HuH-7.5 (cell line): ENCODE data around the gene LRMDA.

Experiments
- DNase-seq: peaks from one replicate; pipeline ENCODE4 v3.0.0; 2011; ENCODE audit warnings: low spot score

Gene LRMDA

DNA sequence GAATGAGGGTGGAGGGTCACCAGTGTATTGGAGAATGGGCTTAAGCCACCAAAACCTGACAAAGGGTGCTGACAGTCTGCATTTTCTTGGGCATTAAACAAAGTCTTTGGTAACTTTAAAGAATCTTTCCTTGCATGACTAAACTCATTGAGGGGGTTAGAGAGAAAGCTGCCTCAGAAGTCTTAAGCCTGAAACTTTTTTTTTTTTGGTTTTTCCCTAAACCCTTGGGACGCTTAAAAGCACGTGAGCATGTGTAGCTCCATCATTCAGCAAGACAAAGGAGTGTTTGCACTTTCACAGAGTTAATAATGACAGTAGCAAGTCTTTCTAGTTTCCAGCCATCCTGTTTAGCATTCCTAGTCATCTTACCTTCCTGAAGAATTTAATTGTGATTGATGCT lies 110.7 kb downstream of the LRMDA start:
- DNase-seq: no peak

DNA sequence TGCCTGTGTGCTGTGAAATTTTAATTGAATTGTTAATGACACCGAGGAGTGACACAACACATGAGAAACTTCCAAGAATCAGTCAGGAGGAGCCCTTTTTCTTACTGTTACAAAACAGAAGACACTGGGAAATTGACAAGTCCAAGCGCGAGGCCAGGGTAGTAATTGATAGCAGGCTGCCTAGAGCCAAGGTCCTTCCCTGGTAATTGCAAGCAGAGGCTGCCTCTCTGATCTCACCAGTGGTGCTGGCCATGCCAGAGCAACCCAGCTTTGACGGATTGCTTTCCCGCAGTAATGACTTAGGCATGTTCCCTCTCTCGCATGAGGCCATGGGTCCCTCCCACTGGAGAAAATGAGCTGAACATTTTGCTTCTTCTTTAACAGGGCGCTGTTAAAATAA lies 111.5 kb downstream of the LRMDA start:
- no peak for DNase-seq

GRCh38 chr10:75544386-75544785 lies 113.0 kb downstream of the LRMDA start:
- no peak for DNase-seq

GRCh38 chr10:75544993-75545706 lies 113.7 kb downstream of the LRMDA start:
- DNase-seq: no peak

GRCh38 chr10:75546004-75546403 lies 114.6 kb downstream of the LRMDA start:
- no peak for DNase-seq

DNA sequence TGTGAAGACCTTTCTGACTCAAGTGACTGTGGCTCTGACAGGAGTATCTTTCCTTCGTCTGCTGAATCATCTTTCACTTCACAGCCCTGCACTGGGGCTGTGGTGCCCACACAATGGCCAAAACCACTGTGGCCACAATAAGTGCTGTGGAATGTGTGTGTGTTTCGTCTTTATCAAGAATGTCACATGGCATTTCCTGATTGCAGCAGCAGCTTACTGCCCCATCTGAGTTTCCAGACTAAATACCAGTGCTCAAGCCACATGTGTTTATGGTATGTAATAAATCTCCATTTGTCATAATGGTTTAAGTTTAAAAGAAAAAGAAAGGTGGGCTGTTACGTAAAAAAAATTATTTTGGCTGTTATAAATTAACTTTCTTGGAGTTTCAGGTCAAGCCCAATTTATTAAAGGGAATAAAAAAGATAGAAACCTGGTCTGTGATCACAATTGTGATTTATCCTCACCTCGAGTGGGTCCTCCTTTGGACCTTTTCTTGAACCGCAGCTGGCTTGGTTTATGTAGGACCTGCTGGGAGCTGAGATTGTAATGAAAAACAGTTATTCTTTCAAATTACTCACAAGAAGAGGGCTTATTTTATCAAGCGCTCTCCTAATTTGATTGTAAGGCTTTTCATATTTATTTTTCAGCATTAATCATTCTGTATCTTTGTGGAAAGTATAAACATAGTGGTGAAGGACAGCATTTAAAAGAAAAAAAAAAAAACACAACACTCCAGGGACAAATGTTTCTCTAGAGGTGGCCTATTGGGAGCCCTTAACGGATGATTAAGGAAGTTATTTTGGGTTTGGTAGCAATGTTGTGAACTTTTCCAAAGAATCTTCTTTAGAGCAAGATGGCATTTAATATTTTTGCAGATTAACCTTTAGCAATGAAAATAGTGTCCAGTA lies 116.2 kb downstream of the LRMDA start:
- no peak for DNase-seq

- no peak for DNase-seq
Measured at GRCh38 chr10:75548356-75548755, 116.9 kb downstream of the LRMDA start.

DNA sequence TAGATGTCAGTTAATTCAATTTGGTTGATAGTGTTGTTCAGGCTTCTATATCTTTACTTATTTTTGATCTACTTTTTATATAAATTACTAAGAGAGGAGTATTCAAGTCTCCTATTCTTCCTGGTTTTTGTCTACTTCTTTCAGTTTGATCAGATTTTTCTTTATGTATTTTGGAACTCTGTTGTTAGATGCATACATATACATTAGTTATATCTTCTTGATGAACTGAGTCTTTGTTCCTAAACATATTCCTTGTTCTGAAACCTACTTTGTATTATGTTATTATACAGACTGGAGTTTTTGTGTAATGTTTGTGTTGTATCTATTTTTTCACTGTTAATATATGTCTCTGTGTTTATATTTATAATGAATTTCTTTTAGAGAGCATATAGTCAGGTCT lies 118.8 kb downstream of the LRMDA start:
- DNase-seq: no peak

GRCh38 chr10:75552171-75552570 lies 120.7 kb downstream of the LRMDA start:
- no peak for DNase-seq

DNA sequence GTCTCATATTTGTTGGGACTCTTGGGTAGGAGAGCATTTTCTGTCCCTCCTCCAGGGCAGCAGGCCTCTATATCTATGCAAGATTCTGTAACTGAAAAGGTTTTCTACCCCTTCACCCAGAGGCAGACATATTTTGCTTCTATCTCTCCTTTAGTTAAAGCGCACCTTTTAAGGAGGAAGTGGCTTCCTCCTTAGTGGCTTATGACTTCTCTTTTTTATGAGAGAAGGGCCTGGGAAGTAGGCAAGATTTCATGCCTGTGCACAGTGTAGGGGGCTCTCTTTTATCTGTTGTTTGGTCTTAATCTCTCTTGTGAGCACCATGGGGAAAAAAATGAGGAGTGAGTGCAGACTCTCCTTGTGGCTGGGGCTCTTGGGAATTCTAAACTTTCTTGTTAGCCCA lies 122.1 kb downstream of the LRMDA start:
- no peak for DNase-seq

- DNase-seq: no peak
Measured at GRCh38 chr10:75555323-75555722, 123.9 kb downstream of the LRMDA start.

DNA sequence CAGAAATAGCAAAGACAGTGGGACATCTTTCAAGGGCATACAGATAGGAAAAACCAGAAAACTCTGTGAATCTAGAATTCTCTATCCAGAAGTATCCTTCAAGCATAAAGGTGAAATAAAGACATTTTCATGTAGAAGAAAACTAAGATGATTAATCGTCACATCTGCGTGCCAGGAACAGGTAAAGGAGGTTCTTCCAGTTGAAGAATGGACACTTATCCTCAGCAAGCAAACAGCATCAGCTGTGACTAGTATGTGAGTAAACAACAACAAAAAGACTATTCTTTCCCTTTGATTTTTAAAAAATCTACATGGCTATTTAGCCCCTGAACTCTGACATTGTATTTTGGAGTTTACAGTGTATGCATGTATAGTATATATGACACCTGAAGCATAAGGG lies 124.9 kb downstream of the LRMDA start:
- DNase-seq: no peak

DNA sequence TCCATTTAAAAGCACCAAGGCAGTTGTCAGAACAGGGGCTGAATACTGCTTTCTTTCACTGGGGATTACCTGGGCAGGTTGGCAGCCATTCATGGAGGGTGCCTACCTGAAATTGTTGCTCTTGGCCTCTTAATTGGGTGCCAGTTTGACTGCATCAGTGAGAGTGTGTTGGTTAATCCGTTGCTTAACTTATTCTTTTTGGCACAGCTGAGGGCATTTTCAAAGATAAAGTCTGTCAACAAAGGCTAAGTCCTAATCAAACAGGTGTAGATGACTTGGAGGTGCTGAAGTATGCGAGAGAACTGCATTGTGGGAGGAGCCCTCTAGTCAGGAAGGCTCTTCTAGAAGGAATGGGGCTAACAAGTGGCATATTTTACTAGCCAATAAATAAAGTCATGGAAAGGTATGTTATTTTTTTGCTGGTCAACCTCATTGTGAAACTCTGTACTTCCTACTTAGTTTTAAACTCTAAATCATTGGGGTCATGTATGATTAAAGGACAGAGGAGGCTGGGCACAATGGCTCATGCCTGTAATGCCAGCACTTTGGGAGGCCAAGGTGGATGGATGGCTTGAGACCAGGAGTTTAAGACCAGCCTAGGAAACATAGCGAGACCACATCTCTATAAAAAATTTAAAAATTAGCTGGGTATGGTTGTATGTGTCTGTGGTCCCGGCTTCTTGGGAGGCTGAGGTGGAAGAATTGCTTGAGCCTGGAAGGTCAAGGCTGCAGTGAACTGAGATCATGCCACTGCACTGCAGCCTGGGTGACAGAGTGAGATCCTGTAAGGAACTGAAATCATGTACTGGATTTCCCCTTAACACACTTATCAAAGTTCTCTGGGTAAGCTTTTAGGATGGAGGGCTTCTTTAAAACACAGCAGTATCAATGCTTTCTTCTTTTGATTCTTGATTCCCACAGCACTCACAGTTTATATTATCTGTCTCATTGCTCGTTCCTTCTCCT lies 134.1 kb downstream of the LRMDA start:
- no peak for DNase-seq

GRCh38 chr10:75568450-75569130 lies 137.2 kb downstream of the LRMDA start:
- DNase-seq: no peak

DNA sequence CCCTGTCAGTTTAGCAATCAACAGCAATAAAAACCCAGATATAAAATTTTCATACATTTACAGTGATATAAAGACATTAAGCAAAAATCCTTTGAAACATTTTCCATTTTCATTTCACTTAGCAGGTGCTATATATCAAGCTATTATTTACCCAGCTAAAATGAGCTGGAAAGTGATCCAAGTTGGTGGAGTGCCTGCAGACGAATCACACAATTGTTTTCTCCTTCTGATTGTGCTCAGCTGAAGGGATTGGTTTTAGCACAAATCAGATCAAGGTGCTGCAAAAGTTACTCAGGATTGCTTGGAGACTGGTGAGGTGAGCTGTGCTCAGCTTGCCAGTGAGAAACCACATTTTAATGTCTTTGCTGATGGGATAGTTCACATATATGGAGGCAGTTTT lies 138.1 kb downstream of the LRMDA start:
- DNase-seq: no peak

GRCh38 chr10:75572478-75572877 lies 141.1 kb downstream of the LRMDA start:
- DNase-seq: no peak

DNA sequence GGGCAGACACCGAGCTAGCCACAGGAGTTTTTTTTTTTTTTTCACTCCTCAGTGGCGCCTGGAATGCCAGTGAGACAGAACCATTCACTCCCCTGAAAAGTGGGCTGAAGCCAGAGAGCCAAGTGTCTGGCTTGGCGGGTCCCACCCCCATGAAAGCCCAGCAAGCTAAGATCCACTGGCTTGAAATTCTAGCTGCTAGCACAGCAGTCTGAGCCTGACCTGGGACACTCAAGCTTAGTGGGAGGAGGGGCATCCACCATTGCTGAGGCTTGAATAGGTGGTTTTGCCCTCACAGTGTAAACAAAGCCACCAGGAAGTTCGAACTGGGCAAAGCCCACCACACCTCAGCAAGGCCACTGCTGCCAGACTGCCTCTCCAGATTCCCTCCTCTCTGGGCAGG lies 144.5 kb downstream of the LRMDA start:
- no peak for DNase-seq

- DNase-seq: no peak
Measured at GRCh38 chr10:75582102-75582501, 150.7 kb downstream of the LRMDA start.

- no peak for DNase-seq
Measured at GRCh38 chr10:75585294-75585693, 153.9 kb downstream of the LRMDA start.

DNA sequence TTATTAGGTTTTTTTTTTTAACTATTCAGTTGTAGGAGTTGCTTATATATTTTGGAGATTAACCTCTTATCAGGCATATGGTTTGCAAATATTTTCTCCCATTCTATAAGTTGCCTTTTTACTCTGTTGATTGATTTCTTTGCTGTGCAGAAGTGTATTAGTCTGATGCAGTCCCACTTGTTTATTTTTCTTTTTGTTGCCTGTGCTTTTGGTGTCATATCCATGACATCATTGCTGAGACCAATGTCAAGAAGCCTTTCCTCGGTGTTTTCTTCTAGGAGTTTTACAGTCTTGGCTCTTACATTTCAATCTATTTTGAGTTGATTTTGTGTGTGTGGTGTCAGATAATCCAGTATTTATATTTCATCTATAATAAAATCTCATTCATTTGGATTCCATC lies 155.4 kb downstream of the LRMDA start:
- DNase-seq: no peak

GRCh38 chr10:75588031-75588430 lies 156.6 kb downstream of the LRMDA start:
- no peak for DNase-seq
